ENCODE data around the gene SAA4. TPM values are rescaled to one million over a fixed set of nuclear protein-coding genes. Genes with fewer than 3 reads are reported as not detected.

The SAA4 gene
- total RNA-seq, 1 experiment from 2014 or later = not detected

GRCh38 chr11:18282626-18283025 is 46.0 kb upstream of the SAA4 start:
- Histone ChIP-seq H3K27ac (ENCODE audit: low read depth, low read length) (no peak overlapping the region), H3K4me3 (replicated peaks in 1 of 2; ENCODE audit: low read depth in 1 of 2, low read length in 2 of 2) (no peak overlapping the region), H3K79me2 (ENCODE audit: insufficient read depth, low read length) (no peaks in the 10 kb centered on the region), H3K9me3 (ENCODE audit: control insufficient read depth in 1 of 2, insufficient read depth in 1 of 2, low read depth in 1 of 2, low read length in 2 of 2) (no peaks in the 10 kb centered on the region), H3K27me3 (ENCODE audit: insufficient read depth, low read length) (no peaks in the 10 kb centered on the region), H3K9me2 (ENCODE audit: insufficient read depth) (no peaks in the 10 kb centered on the region), H3K36me3 (ENCODE audit: control insufficient read depth in 1 of 2, insufficient read depth in 2 of 2, low read length in 2 of 2) (peaks cover 34 to 41% of the 10 kb centered on the region in 2 experiments), H3K4me1 (ENCODE audit: control insufficient read depth in 1 of 2, insufficient read depth in 2 of 2, low read length in 2 of 2) (no peaks in the 10 kb centered on the region), H2AFZ (ENCODE audit: low read depth, low read length, poor library complexity, severe bottlenecking) (no peak overlapping the region), H4K20me1 (ENCODE audit: insufficient read depth) (no peaks in the 10 kb centered on the region), H3K9ac (ENCODE audit: low read length) (no peak overlapping the region), H3K4me2 (ENCODE audit: low read length) (no peak overlapping the region)
- TF ChIP-seq ZBTB33 (IDR thresholded peaks at IDR 0.05; ENCODE audit: extremely low read depth, insufficient replicate concordance, low read length) (no peak), SP1 (IDR thresholded peaks at IDR 0.05; ENCODE audit: low read depth) (no peak), SIN3A (IDR thresholded peaks at IDR 0.05; ENCODE audit: low read depth) (no peak), ELF1 (IDR thresholded peaks at IDR 0.05; ENCODE audit: borderline replicate concordance, low read depth) (no peak), REST (IDR thresholded peaks at IDR 0.05; ENCODE audit: low read depth) (no peak), ATF3 (IDR thresholded peaks at IDR 0.05) (no peak), FOSL1 (IDR thresholded peaks at IDR 0.05; ENCODE audit: low read depth) (no peak), EGR1 (IDR thresholded peaks at IDR 0.05; ENCODE audit: low read depth) (no peak), MAX (IDR thresholded peaks at IDR 0.05) (no peak), YY1 (IDR thresholded peaks at IDR 0.05; ENCODE audit: extremely low read depth, insufficient replicate concordance, low read depth, low read length) (no peak), JUND (IDR thresholded peaks at IDR 0.05) (no peak), EZH2phosphoT487 (IDR thresholded peaks at IDR 0.05; ENCODE audit: borderline replicate concordance) (no peak), SRF (IDR thresholded peaks at IDR 0.05; ENCODE audit: low read depth) (no peak), CEBPB (IDR thresholded peaks at IDR 0.05; ENCODE audit: low read depth) (no peak), TCF7L2 (IDR thresholded peaks at IDR 0.05; ENCODE audit: borderline replicate concordance, extremely low read depth, insufficient read depth, insufficient read length) (no peak), POLR2A (IDR thresholded peaks at IDR 0.05; ENCODE audit: borderline replicate concordance, extremely low read depth, insufficient read depth, insufficient read length) (no peak), RAD21 (IDR thresholded peaks at IDR 0.05; ENCODE audit: low read depth) (no peak), EZH2 (IDR thresholded peaks at IDR 0.05) (no peak), CBX3 (IDR thresholded peaks at IDR 0.05; ENCODE audit: low read depth) (no peak), CTCF (IDR thresholded peaks at IDR 0.05 in 2 of 3, conservative IDR thresholded peaks at IDR 0.05 in 1 of 3; ENCODE audit: borderline replicate concordance in 1 of 3, insufficient read depth in 1 of 3, low read depth in 2 of 3, low read length in 2 of 3) (no peak)
- ATAC-seq (no peak), DNase-seq (ENCODE audit: low read depth, low spot score) (no peak)
- BruUV-seq (replicated peaks) = no TSS peak
- POLR2A ChIA-PET = no interaction called here
- intact Hi-C loops (cut with micrococcal nuclease) = no loop called here
- CTCF ChIA-PET = no interaction called here
- RAD21 ChIA-PET (ENCODE audit: low non-redundant PET in 1 of 2, low total read pairs in 2 of 2, uncharacterized antibody in 2 of 2, unreplicated experiment in 2 of 2) = no interaction called here

All from HCT116 (cell line).